ENCODE results near the gene APIP.

DNA sequence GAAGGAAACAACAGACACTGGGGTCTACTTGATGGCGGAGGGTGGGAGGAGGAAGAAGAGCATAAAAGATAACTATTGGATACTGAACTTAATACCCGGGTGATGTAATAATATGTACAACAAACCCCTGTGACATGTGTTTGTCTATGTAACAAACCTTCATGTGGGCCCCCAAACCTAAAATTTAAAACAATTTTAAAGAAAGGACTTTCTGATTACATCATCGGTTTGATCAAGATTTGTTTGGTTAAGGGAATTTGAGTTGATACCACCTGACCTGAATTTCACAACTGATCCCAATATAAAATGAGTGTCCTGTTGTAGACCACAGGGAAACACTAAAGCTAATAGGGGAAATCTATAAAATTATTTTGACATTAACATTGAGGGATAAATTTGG lies 34.3 kb downstream of the APIP start:
- TF ChIP-seq CTCF (IDR thresholded peaks at IDR 0.05) (no peak), GABPA (IDR thresholded peaks at IDR 0.05; ENCODE audit: low read depth) (no peak), SIN3A (IDR thresholded peaks at IDR 0.05; ENCODE audit: borderline replicate concordance, low read depth, low read length) (no peak), POLR2AphosphoS5 (IDR thresholded peaks at IDR 0.05; ENCODE audit: low read depth, low read length) (no peak), MXI1 (IDR thresholded peaks at IDR 0.05; ENCODE audit: low read depth, low read length) (no peak), JUND (IDR thresholded peaks at IDR 0.05) (no peak), EP300 (IDR thresholded peaks at IDR 0.05; ENCODE audit: borderline replicate concordance in 1 of 2, low read depth in 1 of 2, low read length in 1 of 2) (no peak), RAD21 (IDR thresholded peaks at IDR 0.05; ENCODE audit: low read length) (no peak), REST (IDR thresholded peaks at IDR 0.05; ENCODE audit: low read depth, low read length) (no peak), NRF1 (IDR thresholded peaks at IDR 0.05; ENCODE audit: low read depth, low read length) (no peak)
- TF ChIP-seq, protein P1, sequence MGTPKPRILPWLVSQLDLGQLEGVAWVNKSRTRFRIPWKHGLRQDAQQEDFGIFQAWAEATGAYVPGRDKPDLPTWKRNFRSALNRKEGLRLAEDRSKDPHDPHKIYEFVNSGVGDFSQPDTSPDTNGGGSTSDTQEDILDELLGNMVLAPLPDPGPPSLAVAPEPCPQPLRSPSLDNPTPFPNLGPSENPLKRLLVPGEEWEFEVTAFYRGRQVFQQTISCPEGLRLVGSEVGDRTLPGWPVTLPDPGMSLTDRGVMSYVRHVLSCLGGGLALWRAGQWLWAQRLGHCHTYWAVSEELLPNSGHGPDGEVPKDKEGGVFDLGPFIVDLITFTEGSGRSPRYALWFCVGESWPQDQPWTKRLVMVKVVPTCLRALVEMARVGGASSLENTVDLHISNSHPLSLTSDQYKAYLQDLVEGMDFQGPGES (IDR thresholded peaks at IDR 0.05; ENCODE audit: low read depth, low read length), result no peak

Measured in SK-N-SH (cell line).